Measurements from ENCODE around the gene CNTRL.
A peak's percentile ranks its signal among the peaks of the same experiment; 100 is the strongest.

The CNTRL gene

DNA sequence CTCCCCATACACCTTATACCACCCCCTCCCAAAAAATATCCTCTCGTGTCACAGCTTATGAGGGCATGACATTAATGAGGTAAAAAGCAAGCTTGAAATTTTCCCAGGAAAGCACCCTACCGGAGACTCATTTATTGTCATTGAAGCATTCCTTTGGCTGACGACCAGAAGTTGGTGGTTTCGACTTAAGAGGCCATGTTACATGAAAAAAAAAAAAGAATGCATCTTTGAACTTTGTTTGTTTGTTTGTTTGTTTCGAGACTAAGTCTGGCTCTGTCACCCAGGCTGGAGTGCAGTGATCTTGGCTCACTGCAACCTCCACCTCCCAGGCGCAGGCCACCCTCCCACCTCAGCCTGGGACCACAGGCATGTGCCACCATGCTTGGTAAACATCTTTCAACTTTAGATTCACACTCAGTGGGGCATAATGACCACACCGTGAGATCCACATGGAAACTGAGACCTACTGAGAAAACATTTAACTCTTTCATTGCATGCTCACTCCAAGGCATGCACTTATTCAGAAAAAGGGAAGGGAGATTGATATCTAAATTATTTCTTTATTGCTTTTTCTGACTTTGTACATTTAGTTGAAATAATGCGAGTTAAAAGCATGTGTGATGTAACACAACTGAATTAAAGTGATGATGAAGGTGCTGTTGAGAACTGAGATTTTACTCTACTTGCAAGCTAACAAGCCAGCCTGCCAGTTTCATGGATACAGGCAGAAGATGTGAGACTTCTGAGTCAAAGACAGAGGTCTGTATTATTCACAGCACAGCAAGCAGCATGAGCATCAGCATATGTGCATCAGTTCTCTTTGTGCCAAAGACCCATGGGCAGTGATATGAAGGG lies 132.0 kb downstream of the CNTRL start:
- DNase-seq: no peak

GRCh38 chr9:121207371-121207940 lies 132.7 kb downstream of the CNTRL start:
- peak in 1 of 2 donors; percentile 18 for DNase-seq

DNA sequence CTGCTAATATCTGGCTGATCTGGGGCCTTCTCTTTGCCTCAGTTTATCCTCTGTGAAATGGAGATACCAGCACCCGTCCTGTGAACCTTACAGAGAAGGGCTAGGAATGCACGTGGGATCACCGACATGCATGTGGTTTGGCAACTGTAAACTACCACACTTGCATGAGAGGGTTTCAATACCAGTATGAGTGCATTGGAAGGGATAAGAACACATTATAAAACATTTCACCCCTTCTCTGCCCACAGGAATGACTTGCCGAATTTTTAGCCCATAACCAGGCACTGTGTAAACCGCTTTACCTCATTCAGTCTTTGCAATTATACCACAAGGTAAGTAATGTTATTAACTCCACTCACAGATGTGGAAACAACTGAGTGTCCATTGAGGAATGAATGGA lies 135.8 kb downstream of the CNTRL start:
- no peak for DNase-seq

GRCh38 chr9:121213136-121213806 lies 138.5 kb downstream of the CNTRL start:
- DNase-seq: peak; percentile 61 to 64

DNA sequence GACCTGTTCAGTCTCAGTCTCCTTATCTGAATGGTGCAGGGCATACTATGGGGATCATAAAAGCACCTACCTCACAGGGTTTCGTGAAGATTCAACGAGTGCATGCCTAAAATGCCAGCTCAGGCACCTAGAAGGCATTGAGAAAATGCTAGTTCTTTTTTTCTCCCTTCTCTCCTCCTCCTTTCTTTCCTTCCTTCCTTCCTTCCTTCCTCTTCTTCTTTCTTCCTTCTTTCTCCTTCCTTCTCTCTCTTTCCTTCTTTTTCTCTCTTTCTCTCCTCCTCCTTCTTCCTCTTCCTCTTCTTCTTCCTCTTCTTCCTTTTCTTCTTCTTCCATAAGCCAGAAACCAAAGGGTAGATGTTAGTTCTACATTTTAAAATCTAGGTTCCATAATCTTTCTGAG lies 139.2 kb downstream of the CNTRL start:
- DNase-seq: no peak

DNA sequence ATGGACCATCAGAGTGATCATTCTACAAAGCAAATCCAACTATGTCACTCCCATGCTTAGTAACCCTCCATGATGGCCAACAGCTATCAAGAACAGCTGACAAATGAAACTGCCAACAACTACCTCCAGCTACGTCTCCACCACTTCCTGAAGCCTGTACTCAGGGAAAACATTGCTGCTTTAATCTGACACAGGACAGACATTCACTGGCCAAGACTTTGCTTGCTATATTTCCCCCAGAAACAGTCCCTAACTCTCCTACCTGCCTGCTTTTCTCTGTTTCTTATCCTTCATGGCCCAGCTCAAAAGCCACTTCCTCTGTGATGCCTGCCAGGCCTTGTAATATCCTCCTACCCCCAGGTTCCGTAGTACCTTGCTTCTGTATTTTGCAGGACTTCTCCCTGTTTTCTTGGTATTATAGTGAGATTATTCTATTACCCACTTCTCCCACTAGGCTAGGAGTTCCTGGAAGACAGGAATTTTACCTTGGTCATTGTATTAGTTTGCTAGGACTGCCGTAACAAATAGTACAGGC lies 141.6 kb downstream of the CNTRL start:
- no peak for DNase-seq

GRCh38 chr9:121217609-121218292 lies 143.0 kb downstream of the CNTRL start:
- DNase-seq: no peak

- no peak for DNase-seq
These were observed 143.7 kb downstream of the CNTRL start for GRCh38 chr9:121218357-121219027.

DNA sequence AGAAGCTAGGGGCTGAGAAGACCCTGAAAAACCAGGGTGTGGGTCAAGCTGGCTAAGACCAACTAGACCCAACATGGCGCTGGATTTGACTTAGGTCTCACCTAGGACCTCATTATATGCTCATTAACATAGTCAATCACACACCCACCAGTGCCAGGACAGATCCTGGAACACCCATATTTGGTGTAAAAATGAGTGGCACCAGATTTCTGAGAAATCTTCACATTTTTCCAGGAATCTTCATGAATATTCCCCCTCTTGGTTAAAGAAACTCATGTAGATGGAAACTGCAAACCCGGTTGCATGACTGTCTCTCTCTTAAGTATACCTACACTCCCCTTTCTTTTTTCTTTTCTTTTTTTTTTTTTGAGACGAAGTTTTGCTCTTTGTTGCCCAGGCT lies 144.8 kb downstream of the CNTRL start:
- no peak for DNase-seq

DNA sequence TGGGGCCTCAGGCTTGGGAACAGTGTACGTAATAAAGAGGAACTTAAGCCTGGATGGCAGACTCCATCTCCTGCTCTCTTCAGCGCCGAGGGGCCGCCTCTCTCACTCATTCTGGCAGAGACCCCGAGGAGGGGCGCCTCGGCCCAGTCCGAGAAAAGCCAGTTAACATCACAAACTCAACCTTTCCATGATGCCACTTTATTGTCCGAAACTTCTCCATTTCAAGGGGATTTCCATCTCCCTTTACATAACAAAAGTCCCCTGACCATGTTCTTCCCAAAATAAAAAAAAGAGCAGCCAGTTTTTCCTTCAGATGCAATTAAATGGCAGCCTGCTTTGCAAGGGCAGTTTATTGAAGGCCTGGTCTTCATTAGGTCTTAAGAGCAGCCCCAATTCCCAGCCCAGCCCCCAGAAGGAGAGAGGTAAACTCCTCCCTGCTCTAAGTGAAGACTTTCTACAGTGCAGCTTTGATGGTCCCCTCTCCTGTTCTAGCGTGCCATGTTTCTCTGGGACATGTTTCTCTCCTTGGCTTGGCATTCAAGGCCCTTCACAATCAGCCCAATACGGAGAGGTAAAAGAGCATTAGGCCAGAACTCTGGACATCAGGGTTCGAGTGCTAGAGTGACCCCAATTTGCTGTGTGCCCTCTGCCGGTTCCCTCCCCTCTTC lies 146.4 kb downstream of the CNTRL start:
- peak in 1 of 2 donors; percentile 15 for DNase-seq

GRCh38 chr9:121221664-121222055 lies 146.9 kb downstream of the CNTRL start:
- no peak for DNase-seq

- DNase-seq: peak in 1 of 2 donors; percentile 16
These were observed 147.9 kb downstream of the CNTRL start for GRCh38 chr9:121222524-121223171.

GRCh38 chr9:121225240-121225639 lies 150.5 kb downstream of the CNTRL start:
- DNase-seq: no peak

DNA sequence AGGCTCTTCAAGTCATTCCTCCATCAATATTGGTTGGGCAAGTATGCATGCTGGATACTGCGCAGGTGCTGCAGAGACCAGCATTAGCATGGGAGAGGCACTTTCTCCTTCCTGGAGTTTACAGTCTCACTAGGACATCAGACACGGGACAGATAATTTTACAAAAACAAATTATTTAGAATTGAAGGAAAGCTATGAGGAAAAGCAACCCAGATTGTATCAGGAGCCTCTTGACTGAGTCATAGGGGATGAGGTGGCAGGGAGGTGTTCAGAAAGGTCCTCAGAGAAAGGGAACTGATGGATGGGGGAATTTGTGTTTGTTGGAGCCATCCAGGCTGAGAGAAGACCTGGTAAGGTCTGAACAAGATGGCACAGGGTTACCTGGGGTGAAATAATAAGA lies 151.4 kb downstream of the CNTRL start:
- no peak for DNase-seq
